D341Med (cell line): ENCODE results near the gene E2F7.

Experiments
- DNase-seq: peaks from one replicate; pipeline ENCODE4 v3.0.0; 2012; ENCODE audit warnings: low spot score

The E2F7 gene

GRCh38 chr12:77064896-77065360 is 441 bp downstream of the E2F7 start:
- no peak for DNase-seq

- no peak for DNase-seq
These were observed 2.4 kb downstream of the E2F7 start for GRCh38 chr12:77062846-77063461.

- no peak for DNase-seq
These were observed 3.0 kb downstream of the E2F7 start for GRCh38 chr12:77062396-77062795.

- no peak for DNase-seq
These were observed 4.5 kb downstream of the E2F7 start for GRCh38 chr12:77060883-77061240.

GRCh38 chr12:77060136-77060882 is 5.1 kb downstream of the E2F7 start:
- DNase-seq: no peak

GRCh38 chr12:77058740-77059139 is 6.6 kb downstream of the E2F7 start:
- no peak for DNase-seq

GRCh38 chr12:77054851-77055250 is 10.5 kb downstream of the E2F7 start:
- no peak for DNase-seq

GRCh38 chr12:77053259-77053658 is 12.1 kb downstream of the E2F7 start:
- no peak for DNase-seq

- DNase-seq: peak; percentile 64
These were observed 15.5 kb downstream of the E2F7 start for GRCh38 chr12:77049767-77050353.

- DNase-seq: peak; percentile 22
These were observed 17.8 kb downstream of the E2F7 start for GRCh38 chr12:77047341-77048109.

GRCh38 chr12:77046468-77046867 is 18.9 kb downstream of the E2F7 start:
- DNase-seq: no peak

GRCh38 chr12:77045183-77045582 is 20.2 kb downstream of the E2F7 start:
- no peak for DNase-seq

- no peak for DNase-seq
These were observed 20.6 kb downstream of the E2F7 start for GRCh38 chr12:77044721-77045120.

- no peak for DNase-seq
These were observed 22.5 kb downstream of the E2F7 start for GRCh38 chr12:77042833-77043232.

GRCh38 chr12:77040231-77040630 is 25.1 kb downstream of the E2F7 start:
- no peak for DNase-seq

GRCh38 chr12:77035226-77035625 is 30.1 kb downstream of the E2F7 start:
- no peak for DNase-seq

GRCh38 chr12:77033658-77034536 is 31.5 kb downstream of the E2F7 start:
- DNase-seq: no peak

GRCh38 chr12:77032406-77032805 is 33.0 kb downstream of the E2F7 start:
- DNase-seq: no peak

GRCh38 chr12:77031745-77032144 is 33.6 kb downstream of the E2F7 start:
- no peak for DNase-seq

GRCh38 chr12:77025782-77026314 is 39.5 kb downstream of the E2F7 start:
- DNase-seq: no peak

GRCh38 chr12:77023501-77023900 is 41.9 kb downstream of the E2F7 start:
- no peak for DNase-seq
